Placental pericyte (primary cell): ENCODE results near the gene HEXIM2. TPM values are rescaled to one million over a fixed set of nuclear protein-coding genes. Genes with fewer than 3 reads are reported as not detected.

Source experiments
- small RNA-seq: library from RNA; depleted of rRNA; stranded (forward); fragments of <200 nt; gene quantifications from one replicate; pipeline ENCODE3, GENCODE V24; 2012; ENCODE audit warnings: low replicate concordance
- total RNA-seq: library from RNA; depleted of rRNA; stranded (reverse); fragments of >200 nt; gene quantifications from 2 replicates; pipeline ENCODE4 v1.2.3, GENCODE V29; 2012

The HEXIM2 gene
- total RNA-seq, result 4.2 and 9.8 TPM in 2 replicates

GRCh38 chr17:45161288-45162024, at the start of gene HEXIM2:
Gene HEXIM2, plus strand, starts transcription at chr17:45161875. Its CDS starts 919 bp downstream, at chr17:45162794.

GRCh38 chr17:45132320-45132571, 29.4 kb upstream of the HEXIM2 start, which contains the start of gene PLCD3:
Gene PLCD3, minus strand, starts transcription at chr17:45132515. Its CDS starts 105 bp downstream, at chr17:45132410.

GRCh38 chr17:45135192-45135977, 26.3 kb upstream of the HEXIM2 start, which contains the start of gene ACBD4:
Gene ACBD4, plus strand, starts transcription at chr17:45135687. Its CDS starts 458 bp downstream, at chr17:45136145.

GRCh38 chr17:45148183-45149036, 13.3 kb upstream of the HEXIM2 start, which contains the start of gene HEXIM1:
Gene HEXIM1, plus strand, starts transcription at chr17:45148475. Its CDS starts 716 bp downstream, at chr17:45149191.

Small RNA genes within 50 kb of the gene (small RNA-seq; reads per million reads assigned to genes)
- gene MIR6784, result not detected

Other genes starting within 250 kb of the HEXIM2 start
- 0.57 and 1.1 TPM in 2 replicates for gene GFAP, start 246.4 kb upstream of the HEXIM2 start, total RNA-seq
- gene KIF18B, start 214.1 kb upstream of the HEXIM2 start, total RNA-seq, result 1.3 and 19.8 TPM in 2 replicates
- 0.29 TPM in 1 of 2 replicates, not detected in the other for gene C1QL1, start 193.6 kb upstream of the HEXIM2 start, total RNA-seq
- gene DCAKD, start 110.2 kb upstream of the HEXIM2 start, total RNA-seq, result 43.8 and 60.7 TPM in 2 replicates
- gene NMT1, start 100.6 kb upstream of the HEXIM2 start, total RNA-seq, result 96.7 and 154 TPM in 2 replicates
- 47.0 and 114 TPM in 2 replicates for gene PLCD3, start 29.4 kb upstream of the HEXIM2 start, total RNA-seq
- gene ACBD4, start 26.2 kb upstream of the HEXIM2 start, total RNA-seq, result 2.9 and 7.4 TPM in 2 replicates
- gene HEXIM1, start 13.4 kb upstream of the HEXIM2 start, total RNA-seq, result 12.2 and 13.1 TPM in 2 replicates
- 15.6 and 45.3 TPM in 2 replicates for gene FMNL1, start 60.0 kb downstream of the HEXIM2 start, total RNA-seq
- gene SPATA32, start 100.2 kb downstream of the HEXIM2 start, total RNA-seq, result not detected in 2 replicates
- gene MAP3K14, start 155.1 kb downstream of the HEXIM2 start, total RNA-seq, result 2.2 and 3.0 TPM in 2 replicates